22Rv1 (cell line): ENCODE results near the gene IPO9.

Experiments
- H3K27ac ChIP-seq: fragments of 450-650 bp; 2 replicates; pipeline ENCODE4 v1.5.1; 2017
- ZFX ChIP-seq: fragments of 450-650 bp; IDR thresholded peaks from 2 replicates; pipeline ENCODE4 v1.6.1; 2017; ENCODE audit warnings: antibody characterized with exemption, borderline replicate concordance
- TF ChIP-seq, protein P1 (sequence below): fragments of 450-650 bp; IDR thresholded peaks from 2 replicates; pipeline ENCODE4 v1.5.1; 2017; ENCODE audit warnings: mild to moderate bottlenecking

IPO9 gene

DNA sequence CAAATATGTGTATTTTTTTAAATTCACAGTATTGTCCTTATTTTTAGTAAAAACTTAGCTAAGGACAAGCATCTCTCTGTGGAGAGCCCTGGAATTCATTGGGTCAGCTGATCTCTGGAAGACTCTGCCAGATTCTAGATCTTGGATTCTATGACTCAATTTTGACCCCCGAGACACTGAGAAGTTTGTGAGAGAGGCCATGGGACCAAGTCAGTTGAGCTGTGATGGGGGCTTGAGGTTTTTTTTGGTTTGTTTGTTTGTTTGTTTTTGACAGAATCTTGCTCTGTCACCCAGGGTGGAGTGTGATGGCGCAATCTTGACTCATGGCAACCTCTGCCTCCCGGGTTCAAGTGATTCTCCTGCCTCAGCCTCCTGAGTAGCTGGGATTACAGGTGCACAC, 73.2 kb downstream of the IPO9 start:
- no peak for TF ChIP-seq ZFX
- TF ChIP-seq, protein P1, sequence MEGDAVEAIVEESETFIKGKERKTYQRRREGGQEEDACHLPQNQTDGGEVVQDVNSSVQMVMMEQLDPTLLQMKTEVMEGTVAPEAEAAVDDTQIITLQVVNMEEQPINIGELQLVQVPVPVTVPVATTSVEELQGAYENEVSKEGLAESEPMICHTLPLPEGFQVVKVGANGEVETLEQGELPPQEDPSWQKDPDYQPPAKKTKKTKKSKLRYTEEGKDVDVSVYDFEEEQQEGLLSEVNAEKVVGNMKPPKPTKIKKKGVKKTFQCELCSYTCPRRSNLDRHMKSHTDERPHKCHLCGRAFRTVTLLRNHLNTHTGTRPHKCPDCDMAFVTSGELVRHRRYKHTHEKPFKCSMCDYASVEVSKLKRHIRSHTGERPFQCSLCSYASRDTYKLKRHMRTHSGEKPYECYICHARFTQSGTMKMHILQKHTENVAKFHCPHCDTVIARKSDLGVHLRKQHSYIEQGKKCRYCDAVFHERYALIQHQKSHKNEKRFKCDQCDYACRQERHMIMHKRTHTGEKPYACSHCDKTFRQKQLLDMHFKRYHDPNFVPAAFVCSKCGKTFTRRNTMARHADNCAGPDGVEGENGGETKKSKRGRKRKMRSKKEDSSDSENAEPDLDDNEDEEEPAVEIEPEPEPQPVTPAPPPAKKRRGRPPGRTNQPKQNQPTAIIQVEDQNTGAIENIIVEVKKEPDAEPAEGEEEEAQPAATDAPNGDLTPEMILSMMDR, result no peak
- H3K27ac ChIP-seq, result no peak overlapping the region

DNA sequence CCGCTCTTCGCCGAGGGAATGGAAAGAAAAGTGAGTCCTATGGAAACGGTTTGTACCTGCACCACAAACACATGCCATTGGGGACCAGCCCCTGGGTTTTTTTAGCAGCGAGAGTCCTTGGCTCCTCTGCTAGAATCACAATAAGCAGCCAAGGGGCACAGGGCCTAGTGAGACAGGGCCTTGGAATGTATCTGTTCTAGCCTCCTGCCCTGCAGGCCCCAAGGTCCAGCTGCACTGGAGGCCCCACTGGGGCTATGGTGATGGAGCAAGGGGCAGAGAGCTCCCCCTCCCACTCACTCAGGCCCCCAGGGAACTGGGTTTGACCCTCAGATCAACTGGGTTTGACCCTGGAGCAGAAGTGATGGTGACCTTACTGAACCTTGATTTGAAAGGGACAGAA, 74.2 kb downstream of the IPO9 start:
- H3K27ac ChIP-seq, result no peak overlapping the region
- TF ChIP-seq, protein P1, result no peak
- no peak for TF ChIP-seq ZFX

DNA sequence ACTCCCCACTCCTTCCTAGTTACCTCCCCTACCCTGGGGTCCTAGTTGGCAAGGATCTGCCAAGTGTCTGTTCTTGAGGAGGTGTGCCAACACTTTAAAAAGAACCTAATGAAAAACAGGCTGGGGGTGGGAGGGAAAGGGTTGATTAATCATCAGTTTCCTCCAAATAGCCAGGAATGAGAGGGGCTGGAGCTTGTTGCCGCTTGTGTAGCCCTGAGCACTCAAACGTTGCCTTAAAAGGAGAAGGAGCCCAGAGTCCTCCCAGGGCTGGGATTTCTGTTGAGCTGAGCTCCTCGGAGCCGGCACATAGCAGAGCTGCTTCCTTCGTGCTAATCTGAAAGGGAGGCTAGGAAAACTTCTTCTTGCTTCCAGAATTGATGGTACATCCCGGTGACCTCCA, 75.6 kb downstream of the IPO9 start:
- H3K27ac ChIP-seq, result no peak overlapping the region
- TF ChIP-seq, protein P1, result no peak
- TF ChIP-seq ZFX, result no peak

DNA sequence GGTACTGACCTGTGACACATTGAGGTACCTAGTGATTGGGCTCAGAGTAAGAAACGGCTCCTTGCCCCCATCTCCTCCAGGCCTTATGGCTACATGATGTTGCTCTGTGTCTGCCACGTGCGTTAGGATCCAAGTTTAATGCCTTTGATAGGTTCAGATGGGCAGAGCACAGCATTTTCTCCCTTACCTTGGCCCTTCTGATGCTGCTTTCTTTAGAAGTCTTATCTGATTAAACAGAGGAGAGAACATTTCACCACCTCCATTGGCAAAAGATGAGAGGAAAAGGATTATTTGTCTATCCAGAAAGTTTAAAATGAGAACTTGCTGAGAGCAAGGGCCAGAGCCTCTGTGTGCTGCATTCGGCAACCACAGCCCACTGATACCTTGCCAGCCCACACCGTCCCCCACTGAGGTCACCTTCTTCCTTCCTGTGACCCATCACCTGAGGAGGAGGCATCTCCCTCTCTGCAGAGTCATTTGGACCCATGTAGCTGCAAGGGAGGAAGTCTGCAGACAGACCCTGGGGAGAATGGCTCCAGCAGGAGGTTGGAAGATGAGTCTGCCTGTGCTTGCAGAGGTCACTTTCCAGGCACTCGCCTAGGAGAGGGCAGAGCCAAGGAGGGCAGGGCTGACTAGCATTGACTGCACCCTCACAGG, 76.4 kb downstream of the IPO9 start:
- TF ChIP-seq, protein P1, result no peak
- TF ChIP-seq ZFX, result no peak
- no peak overlapping the region for H3K27ac ChIP-seq

DNA sequence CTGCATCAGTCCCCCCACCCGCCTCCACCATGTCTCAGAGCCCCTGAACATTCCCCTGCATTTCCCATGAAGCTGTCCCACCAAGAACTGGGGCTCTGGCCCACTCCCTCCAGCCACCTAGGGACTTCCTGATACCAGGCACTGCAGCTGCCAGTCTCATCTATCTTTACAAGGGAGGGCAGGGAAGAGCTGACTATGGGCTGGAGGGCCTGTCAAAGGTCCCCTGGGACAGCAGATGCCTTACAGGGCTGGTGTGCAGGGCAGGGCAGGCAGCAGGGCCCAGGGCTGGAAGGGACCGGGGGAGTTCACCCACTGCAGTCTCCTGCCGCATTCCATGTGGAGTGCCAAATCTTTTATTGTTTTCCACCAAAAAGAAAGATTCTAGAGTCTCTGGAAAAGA, 77.4 kb downstream of the IPO9 start:
- H3K27ac ChIP-seq, result no peak overlapping the region
- TF ChIP-seq ZFX, result no peak
- TF ChIP-seq, protein P1, result no peak

DNA sequence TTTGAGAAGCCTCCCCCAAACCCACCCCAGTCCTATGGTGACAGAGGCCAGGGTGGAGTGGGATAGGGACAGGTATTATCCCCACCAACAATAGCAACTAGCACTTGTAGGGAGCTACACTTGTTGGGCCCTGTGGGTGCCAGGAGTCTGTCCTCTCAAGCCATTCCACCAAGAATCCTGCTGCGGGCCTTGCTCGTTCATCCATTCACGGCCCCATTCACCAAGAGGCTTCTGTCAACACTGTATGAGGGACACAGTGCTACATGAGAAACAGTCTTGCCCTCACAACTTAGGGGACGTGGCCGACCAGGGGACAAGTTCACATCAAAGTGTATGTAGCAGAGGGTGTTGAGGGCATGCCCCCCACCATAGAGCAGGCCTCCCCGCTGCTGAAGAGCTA, 78.7 kb downstream of the IPO9 start:
- H3K27ac ChIP-seq, result no peak overlapping the region
- TF ChIP-seq, protein P1, result no peak
- no peak for TF ChIP-seq ZFX

DNA sequence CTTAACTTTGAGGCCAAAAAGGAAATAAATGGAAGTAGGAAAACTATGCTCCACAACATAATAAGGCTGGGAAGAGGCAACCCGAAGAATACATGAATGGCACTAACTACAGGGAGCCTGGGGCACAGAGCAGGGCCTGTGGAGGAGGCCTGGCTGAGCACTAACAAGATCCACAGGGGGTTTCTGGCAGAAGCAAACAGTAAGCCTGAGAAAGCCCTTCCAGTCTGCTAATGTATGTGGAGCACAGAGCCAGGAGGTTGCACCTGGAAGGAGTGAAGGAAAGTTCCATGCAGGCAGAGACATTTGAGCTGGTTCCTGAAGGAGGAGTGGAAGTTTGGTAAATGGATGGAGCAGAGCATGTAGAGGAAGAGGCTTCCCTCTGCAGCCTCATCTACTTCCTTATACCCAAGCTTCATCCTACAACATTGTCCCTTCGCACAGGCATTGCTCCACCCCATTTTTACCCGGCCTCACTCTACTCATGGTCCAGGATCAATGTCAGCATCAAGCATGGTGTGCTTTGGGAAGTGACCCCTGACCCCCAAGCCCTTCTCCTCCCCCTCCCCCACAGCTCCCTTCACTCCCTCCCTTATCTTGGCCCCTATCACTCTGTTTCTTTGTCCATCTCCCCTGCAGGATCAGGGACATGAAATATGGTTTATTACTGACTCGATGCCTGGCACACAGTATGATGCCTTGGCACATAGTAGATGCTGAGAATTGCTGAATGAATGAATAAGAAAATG, 83.0 kb downstream of the IPO9 start:
- TF ChIP-seq, protein P1, result no peak
- TF ChIP-seq ZFX, result no peak
- H3K27ac ChIP-seq, result no peak overlapping the region
